ENCODE results near the gene ZRANB2.

The ZRANB2 gene

GRCh38 chr1:71028981-71029380, 51.9 kb downstream of the ZRANB2 start:
- no peak for DNase-seq (ENCODE audit: low read depth, low spot score)

GRCh38 chr1:71027991-71028390, 52.8 kb downstream of the ZRANB2 start:
- DNase-seq (ENCODE audit: low read depth, low spot score), result no peak

GRCh38 chr1:71026093-71026492, 54.7 kb downstream of the ZRANB2 start:
- DNase-seq (ENCODE audit: low read depth, low spot score), result no peak

GRCh38 chr1:71023515-71023914, 57.3 kb downstream of the ZRANB2 start:
- DNase-seq (ENCODE audit: low read depth, low spot score), result no peak

- DNase-seq (ENCODE audit: low read depth, low spot score), result no peak
These were observed 61.4 kb downstream of the ZRANB2 start for GRCh38 chr1:71019233-71019969.

DNA sequence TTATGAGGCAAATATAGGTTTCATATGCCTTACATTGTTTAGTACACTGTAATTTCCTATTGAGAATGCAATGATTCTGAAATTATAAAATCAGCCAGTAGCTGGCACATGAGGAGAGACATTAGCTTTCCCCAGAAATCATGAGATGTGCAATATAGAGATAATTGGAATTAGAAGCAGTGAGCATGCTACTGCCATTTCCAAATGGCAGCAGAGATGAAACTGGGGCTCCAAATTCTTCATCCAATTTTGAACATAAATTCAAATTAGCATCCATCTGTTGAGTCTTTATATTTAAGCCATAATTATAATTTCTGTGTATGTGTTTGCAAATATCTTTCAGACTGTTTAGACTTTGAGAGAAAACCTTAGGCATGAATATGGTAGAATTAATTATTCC, 62.0 kb downstream of the ZRANB2 start:
- DNase-seq (ENCODE audit: low read depth, low spot score), result no peak

DNA sequence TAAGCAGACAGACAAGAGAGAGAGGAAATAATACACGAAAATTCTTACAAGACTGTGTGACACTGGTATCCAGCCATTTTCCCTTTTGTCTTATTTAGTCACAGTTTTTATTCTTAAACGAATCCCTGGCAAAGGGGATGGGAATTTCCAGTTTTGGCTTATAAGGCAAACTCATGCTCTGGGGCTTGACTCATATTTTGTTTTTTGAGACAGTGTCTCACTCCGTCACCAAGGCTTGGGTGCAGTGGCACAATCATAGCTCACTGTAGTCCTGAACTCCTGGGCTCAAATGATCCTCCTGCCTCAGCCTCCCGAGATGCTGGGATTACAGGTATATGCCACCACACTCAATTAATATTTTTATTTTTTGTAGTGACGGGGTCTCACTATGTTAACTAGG, 65.1 kb downstream of the ZRANB2 start:
- no peak for DNase-seq (ENCODE audit: low read depth, low spot score)

GRCh38 chr1:71014178-71014579, 66.7 kb downstream of the ZRANB2 start:
- no peak for DNase-seq (ENCODE audit: low read depth, low spot score)

Measured in brain pericyte (primary cell).